Liver (tissue), 9 donors: ENCODE measurements around the gene RGS7. TPM values are rescaled to one million over a fixed set of nuclear protein-coding genes. Genes with fewer than 3 reads are reported as not detected.

ENCODE experiments used
- DNase-seq: peaks from one replicate; pipeline ENCODE4 v3.0.0-alpha.2; 2017; ENCODE audit warnings: low spot score
- H3K27ac ChIP-seq, 2 donors: one replicate each; pipeline ENCODE4 v1.7.0; 2013; ENCODE audit warnings: inconsistent platforms in 2 of 2, low read length in 2 of 2, control low read depth in 1 of 2, low read depth in 1 of 2, mild to moderate bottlenecking in 1 of 2
- H3K27me3 ChIP-seq, 4 donors: one replicate each; pipeline versions ENCODE4 v1.6.1 to v1.7.0; 2013; ENCODE audit warnings: low read length in 3 of 4, inconsistent platforms in 1 of 4, mild to moderate bottlenecking in 1 of 4, moderate library complexity in 1 of 4; ENCODE audit not compliant: control insufficient read depth in 4 of 4, insufficient read depth in 4 of 4
- H3K36me3 ChIP-seq, 4 donors: one replicate each; pipeline versions ENCODE4 v1.6.1 to v1.7.0; 2013; ENCODE audit warnings: low read length in 3 of 4, mild to moderate bottlenecking in 3 of 4, low read depth in 1 of 4, moderate library complexity in 1 of 4; ENCODE audit not compliant: control insufficient read depth in 4 of 4, insufficient read depth in 3 of 4
- H3K4me1 ChIP-seq, 4 donors: one replicate each; pipeline versions ENCODE4 v1.6.1 to v1.7.0; 2013; ENCODE audit warnings: low read length in 3 of 4, mild to moderate bottlenecking in 3 of 4, moderate library complexity in 1 of 4; ENCODE audit not compliant: control insufficient read depth in 4 of 4, insufficient read depth in 4 of 4
- H3K4me3 ChIP-seq, 3 donors: one replicate each; pipeline versions ENCODE4 v1.6.1 to v1.7.0; 2013; ENCODE audit warnings: low read length in 3 of 3, control low read depth in 1 of 3, low read depth in 1 of 3, mild to moderate bottlenecking in 1 of 3
- H3K9ac ChIP-seq, 2 donors: one replicate each; pipeline ENCODE4 v1.7.0; 2013; ENCODE audit warnings: low read length in 2 of 2, mild to moderate bottlenecking in 2 of 2, moderate library complexity in 2 of 2, control low read depth in 1 of 2, low read depth in 1 of 2
- H3K9me3 ChIP-seq, 4 donors: one replicate each; pipeline versions ENCODE4 v1.6.1 to v1.7.0; 2013; ENCODE audit warnings: low read length in 3 of 4; ENCODE audit not compliant: control insufficient read depth in 4 of 4
- CTCF ChIP-seq: fragments of 150-350 bp; IDR thresholded peaks from 2 replicates; pipeline ENCODE4 v1.5.1; 2017; ENCODE audit warnings: improper control_type of control experiment, low read depth, low read length; ENCODE audit not compliant: missing input control
- FOXA2 ChIP-seq: IDR thresholded peaks from 2 replicates; pipeline ENCODE4 v1.6.1; 2016; ENCODE audit warnings: antibody characterized with exemption
- HNF4G ChIP-seq: IDR thresholded peaks from 2 replicates; pipeline ENCODE4 v1.6.1; 2016; ENCODE audit warnings: antibody characterized with exemption
- MAX ChIP-seq: IDR thresholded peaks from 2 replicates; pipeline ENCODE4 v1.6.1; 2016; ENCODE audit warnings: antibody characterized with exemption
- RAD21 ChIP-seq, 2 donors: IDR thresholded peaks; 2 replicates each; pipeline ENCODE4 v1.6.1; 2016; ENCODE audit warnings: antibody characterized with exemption in 2 of 2, mild to moderate bottlenecking in 2 of 2
- REST ChIP-seq: IDR thresholded peaks from 2 replicates; pipeline ENCODE4 v1.6.1; 2016; ENCODE audit warnings: antibody characterized with exemption, mild to moderate bottlenecking
- SP1 ChIP-seq: IDR thresholded peaks from 2 replicates; pipeline ENCODE4 v1.6.1; 2018; ENCODE audit warnings: antibody characterized with exemption, mild to moderate bottlenecking
- TAF1 ChIP-seq: conservative IDR thresholded peaks from 2 replicates; pipeline ENCODE4 v1.6.1; 2016; ENCODE audit warnings: antibody characterized with exemption, mild to moderate bottlenecking
- ZBTB33 ChIP-seq: IDR thresholded peaks from 2 replicates; pipeline ENCODE4 v1.6.1; 2016; ENCODE audit warnings: antibody characterized with exemption
- WGBS: extraction: QIAGEN DNeasy Blood & Tissue Kit; methylation state at CpG from one replicate; pipeline ENCODE4 v1.1.7; 2013; 5-methylcytosine and 5-hydroxymethylcytosine counted together
- polyA plus RNA-seq, 2 donors: library from polyadenylated mRNA; stranded (reverse) in 1 of 2; unstranded in 1 of 2; fragments of 200-250 nt in 1 of 2; fragments of >200 nt in 1 of 2; fragmentation: Nextera tagmentation in 1 of 2; extraction: Ambion mirVana in 1 of 2; gene quantifications; one replicate each; pipeline versions ENCODE4 v1.2.1 to v1.2.3, GENCODE V29; 2013 to 2015
- total RNA-seq, 2 donors: library from RNA; depleted of rRNA; stranded (reverse); fragments of >200 nt; gene quantifications; one replicate each; pipeline ENCODE4 v1.2.3, GENCODE V29; 2014
- donor health status: healthy.
- donor health status: healthy.
- donor health status: healthy.
- donor health status: healthy.
- donor health status: healthy.

The RGS7 gene
- total and polyA plus RNA-seq, 4 donors: 0.05 to 0.18 TPM; not detected in 2

- H3K27ac ChIP-seq: no peak overlapping the region
- no peaks in the 10 kb centered on the region for H3K4me1 ChIP-seq
- no peak overlapping the region for H3K9ac ChIP-seq
- H3K4me3 ChIP-seq: no peak overlapping the region
- DNase-seq: no peak
- H3K36me3 ChIP-seq: no peaks in the 10 kb centered on the region
- peaks cover 0 to 4% (median 3%) of the 10 kb centered on the region in 4 donors for H3K9me3 ChIP-seq
- TF ChIP-seq REST (no peak), TAF1 (no peak), ZBTB33 (no peak), RAD21 (IDR thresholded peaks at IDR 0.05) (no peak), SP1 (no peak), MAX (no peak), CTCF (no peak), FOXA2 (no peak)
- peaks cover 0 to 5% (median 0%) of the 10 kb centered on the region in 4 donors for H3K27me3 ChIP-seq
- 71% methylated on average over 6 of the region's 6 CpGs for WGBS
Observed at GRCh38 chr1:241020851-241021697, 335.9 kb downstream of the RGS7 start.

GRCh38 chr1:241012708-241013340 lies 344.2 kb downstream of the RGS7 start:
- no peak for DNase-seq
- TF ChIP-seq HNF4G: no peak
- no peak for TF ChIP-seq SP1
- WGBS: 70% methylated on average over 7 of the region's 7 CpGs

More at GRCh38 chr1:241012708-241013340, 344.2 kb downstream of the RGS7 start:
- Histone ChIP-seq H3K4me1 (no peaks in the 10 kb centered on the region), H3K36me3 (no peaks in the 10 kb centered on the region), H3K27ac (no peak overlapping the region), H3K9ac (no peak overlapping the region), H3K9me3 (peaks cover 0 to 2% (median 0%) of the 10 kb centered on the region in 4 donors), H3K4me3 (no peak overlapping the region), H3K27me3 (no peaks in the 10 kb centered on the region)
